ENCODE measurements around the gene METTL25.

Gene METTL25

GRCh38 chr12:82474181-82474797, 116.0 kb downstream of the METTL25 start:
- DNase-seq: no peak

- DNase-seq: no peak
These were observed 116.5 kb downstream of the METTL25 start for GRCh38 chr12:82474798-82475184.

GRCh38 chr12:82475211-82475610, 116.9 kb downstream of the METTL25 start:
- DNase-seq: no peak

- no peak for DNase-seq
These were observed 118.2 kb downstream of the METTL25 start for GRCh38 chr12:82476511-82476910.

- DNase-seq: no peak
These were observed 121.2 kb downstream of the METTL25 start for GRCh38 chr12:82479511-82479910.

- no peak for DNase-seq
These were observed 122.3 kb downstream of the METTL25 start for GRCh38 chr12:82480606-82481005.

GRCh38 chr12:82481954-82482353, 123.6 kb downstream of the METTL25 start:
- DNase-seq: no peak

- DNase-seq: no peak
These were observed 128.4 kb downstream of the METTL25 start for GRCh38 chr12:82486524-82487235.

- no peak for DNase-seq
These were observed 146.1 kb downstream of the METTL25 start for GRCh38 chr12:82504409-82504808.

- DNase-seq: no peak
These were observed 146.8 kb downstream of the METTL25 start for GRCh38 chr12:82505150-82505549.

- no peak for DNase-seq
These were observed 149.4 kb downstream of the METTL25 start for GRCh38 chr12:82507686-82508085.

- DNase-seq: no peak
These were observed 152.1 kb downstream of the METTL25 start for GRCh38 chr12:82510386-82510785.

GRCh38 chr12:82514880-82515279, 156.6 kb downstream of the METTL25 start:
- DNase-seq: no peak

- DNase-seq: no peak
These were observed 157.3 kb downstream of the METTL25 start for GRCh38 chr12:82515652-82516051.

GRCh38 chr12:82517027-82517426, 158.7 kb downstream of the METTL25 start:
- DNase-seq: no peak

GRCh38 chr12:82517808-82518207, 159.5 kb downstream of the METTL25 start:
- DNase-seq: no peak

- DNase-seq: no peak
These were observed 161.2 kb downstream of the METTL25 start for GRCh38 chr12:82519510-82519909.

- no peak for DNase-seq
These were observed 164.0 kb downstream of the METTL25 start for GRCh38 chr12:82522285-82522684.

- no peak for DNase-seq
These were observed 164.4 kb downstream of the METTL25 start for GRCh38 chr12:82522762-82523161.

GRCh38 chr12:82523996-82524395, 165.7 kb downstream of the METTL25 start:
- no peak for DNase-seq

GRCh38 chr12:82524641-82525040, 166.3 kb downstream of the METTL25 start:
- DNase-seq: no peak

GRCh38 chr12:82525616-82526015, 167.3 kb downstream of the METTL25 start:
- DNase-seq: no peak

GRCh38 chr12:82527165-82527780, 168.9 kb downstream of the METTL25 start:
- peak; percentile 13 for DNase-seq

All from stimulated activated CD4-positive, alpha-beta T cell treated with anti-CD3 and anti-CD28 coated beads, Interleukin-15, amount 100 ng/mL, for 24 hours (primary cell).